Neural progenitor cell (in vitro differentiated cells): ENCODE measurements around the gene SHISA5.

Experiments used
- EZH2phosphoT487 ChIP-seq: fragments of 200-600 bp; sonication (generic); IDR thresholded peaks from 2 replicates; pipeline ENCODE4 v1.6.1; 2017; ENCODE audit warnings: antibody characterized with exemption
- TF ChIP-seq, protein P1 (sequence below): fragments of 200-600 bp; sonication (generic); IDR thresholded peaks from 2 replicates; pipeline ENCODE4 v1.5.1; 2017; ENCODE audit warnings: antibody characterized with exemption, mild to moderate bottlenecking

- no peak for TF ChIP-seq EZH2phosphoT487
- TF ChIP-seq, protein P1, sequence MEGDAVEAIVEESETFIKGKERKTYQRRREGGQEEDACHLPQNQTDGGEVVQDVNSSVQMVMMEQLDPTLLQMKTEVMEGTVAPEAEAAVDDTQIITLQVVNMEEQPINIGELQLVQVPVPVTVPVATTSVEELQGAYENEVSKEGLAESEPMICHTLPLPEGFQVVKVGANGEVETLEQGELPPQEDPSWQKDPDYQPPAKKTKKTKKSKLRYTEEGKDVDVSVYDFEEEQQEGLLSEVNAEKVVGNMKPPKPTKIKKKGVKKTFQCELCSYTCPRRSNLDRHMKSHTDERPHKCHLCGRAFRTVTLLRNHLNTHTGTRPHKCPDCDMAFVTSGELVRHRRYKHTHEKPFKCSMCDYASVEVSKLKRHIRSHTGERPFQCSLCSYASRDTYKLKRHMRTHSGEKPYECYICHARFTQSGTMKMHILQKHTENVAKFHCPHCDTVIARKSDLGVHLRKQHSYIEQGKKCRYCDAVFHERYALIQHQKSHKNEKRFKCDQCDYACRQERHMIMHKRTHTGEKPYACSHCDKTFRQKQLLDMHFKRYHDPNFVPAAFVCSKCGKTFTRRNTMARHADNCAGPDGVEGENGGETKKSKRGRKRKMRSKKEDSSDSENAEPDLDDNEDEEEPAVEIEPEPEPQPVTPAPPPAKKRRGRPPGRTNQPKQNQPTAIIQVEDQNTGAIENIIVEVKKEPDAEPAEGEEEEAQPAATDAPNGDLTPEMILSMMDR: no peak
Observed at GRCh38 chr3:48459773-48460516, 44.0 kb downstream of the SHISA5 start.
